Stimulated activated CD4-positive, alpha-beta T cell treated with anti-CD3 and anti-CD28 coated beads, Interleukin-1b, Interleukin-23, amount 100 ng/mL, for 4 hours (primary cell): ENCODE data around the gene UGT1A8.

Source experiments
- DNase-seq, 2 donors: peaks; one replicate each; pipeline ENCODE4 v3.0.0-alpha.2; 2020; ENCODE audit warnings: low read depth in 2 of 2

Gene UGT1A8

DNA sequence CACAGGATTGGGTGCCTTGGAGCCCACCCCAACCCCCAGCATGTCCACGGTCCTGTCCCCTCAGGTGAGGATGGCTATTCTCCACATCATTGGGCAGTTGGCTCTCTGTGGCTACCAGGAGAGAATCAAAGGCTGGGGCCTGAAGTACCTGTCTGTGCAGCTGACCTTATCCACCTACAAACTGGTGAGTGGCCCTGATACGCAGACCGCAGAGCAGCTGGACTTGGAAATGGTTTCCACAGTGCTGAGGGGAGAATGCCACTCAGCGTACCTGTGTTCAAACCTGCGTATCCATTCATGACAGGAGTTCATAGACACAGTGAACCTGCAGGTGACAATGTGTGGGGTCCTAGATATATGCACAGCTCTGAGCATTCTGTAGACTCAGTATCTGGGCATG lies 182.3 kb downstream of the UGT1A8 start:
- DNase-seq, result no peak

DNA sequence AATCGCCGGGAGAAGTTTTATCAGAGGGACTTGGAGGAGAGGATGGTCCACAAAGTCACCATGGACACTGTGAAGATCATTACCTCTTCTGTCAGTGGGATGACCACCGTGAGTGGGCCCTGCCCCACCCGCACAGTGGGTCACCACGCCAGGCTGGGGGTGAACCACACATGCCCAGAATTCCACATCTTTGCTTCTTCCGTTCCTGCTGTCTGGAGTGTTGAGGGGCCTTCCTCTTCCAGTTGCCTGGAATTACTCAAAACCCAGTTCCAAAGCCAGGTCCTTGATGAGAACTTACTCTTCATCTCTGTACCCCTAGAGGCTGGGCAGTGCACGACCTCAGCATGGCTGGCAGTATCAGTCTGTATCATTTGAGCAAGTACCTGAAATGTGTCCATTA lies 182.8 kb downstream of the UGT1A8 start:
- DNase-seq, result no peak

DNA sequence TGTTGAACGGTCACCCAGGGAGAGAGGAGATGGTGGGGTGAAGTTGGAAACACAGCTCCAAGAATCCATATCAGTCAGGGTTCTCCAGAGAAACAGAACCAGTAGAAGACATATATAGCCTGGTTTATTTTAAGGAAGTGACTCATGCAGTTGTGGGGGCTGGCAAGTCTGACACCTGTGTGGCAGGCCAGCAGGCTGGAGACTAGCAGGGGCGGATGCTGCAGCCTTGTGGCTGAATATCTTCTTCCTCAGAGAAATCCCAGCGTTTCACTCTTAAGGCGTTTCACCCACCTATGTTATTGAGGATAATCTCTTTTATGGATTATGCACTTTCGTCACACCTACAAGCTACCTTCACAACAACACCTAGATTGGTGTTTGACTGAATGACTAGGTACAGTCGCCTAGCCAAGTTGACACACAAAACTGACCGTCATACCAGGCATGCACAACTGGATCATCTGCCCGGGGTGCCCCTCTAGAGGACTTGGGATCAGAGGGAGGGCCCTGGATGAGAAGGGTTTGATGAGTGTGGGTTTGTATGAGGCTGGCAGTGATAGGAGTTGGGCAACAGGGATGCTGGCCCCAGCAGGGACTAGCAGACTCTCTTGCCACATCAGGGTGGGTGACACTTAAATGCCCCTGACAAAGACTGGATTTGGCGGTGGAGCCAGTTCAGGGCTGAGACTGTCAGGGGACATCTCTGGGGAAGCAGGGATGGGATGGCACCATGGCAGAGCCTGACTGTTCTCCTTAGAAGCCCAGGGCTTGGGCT lies 184.1 kb downstream of the UGT1A8 start:
- no peak for DNase-seq

DNA sequence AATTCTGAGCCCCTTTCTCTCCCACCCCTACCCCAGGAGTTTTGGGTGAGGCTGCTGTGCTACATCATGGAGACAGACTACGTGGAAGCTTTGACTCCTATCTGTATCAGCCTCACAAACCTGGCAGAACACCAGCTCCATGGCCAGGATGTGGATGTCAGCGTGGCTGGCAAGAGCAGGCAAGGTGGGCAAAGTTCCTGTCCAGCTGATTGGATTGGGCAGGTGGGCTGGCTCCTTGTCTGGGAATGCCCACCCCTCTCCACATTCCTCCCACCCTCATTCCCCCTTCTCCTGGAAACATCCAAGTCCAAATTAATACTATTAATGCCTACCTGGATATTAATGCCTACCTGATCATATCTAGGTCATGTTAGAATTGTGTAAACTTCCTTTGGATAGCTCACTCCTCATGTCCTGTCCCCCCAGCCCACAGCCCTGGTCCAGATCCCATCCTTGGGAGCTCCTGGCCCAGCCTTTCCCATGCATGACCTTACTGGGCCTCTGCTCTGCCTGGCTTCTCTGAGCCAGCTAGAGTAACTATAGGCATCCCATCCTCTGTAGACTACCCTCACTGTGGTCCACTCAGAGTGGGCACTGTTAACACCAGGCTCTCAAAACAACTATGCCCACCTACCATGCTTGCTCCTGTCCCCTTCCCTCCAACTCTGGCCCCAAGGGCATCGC lies 184.8 kb downstream of the UGT1A8 start:
- no peak for DNase-seq

DNA sequence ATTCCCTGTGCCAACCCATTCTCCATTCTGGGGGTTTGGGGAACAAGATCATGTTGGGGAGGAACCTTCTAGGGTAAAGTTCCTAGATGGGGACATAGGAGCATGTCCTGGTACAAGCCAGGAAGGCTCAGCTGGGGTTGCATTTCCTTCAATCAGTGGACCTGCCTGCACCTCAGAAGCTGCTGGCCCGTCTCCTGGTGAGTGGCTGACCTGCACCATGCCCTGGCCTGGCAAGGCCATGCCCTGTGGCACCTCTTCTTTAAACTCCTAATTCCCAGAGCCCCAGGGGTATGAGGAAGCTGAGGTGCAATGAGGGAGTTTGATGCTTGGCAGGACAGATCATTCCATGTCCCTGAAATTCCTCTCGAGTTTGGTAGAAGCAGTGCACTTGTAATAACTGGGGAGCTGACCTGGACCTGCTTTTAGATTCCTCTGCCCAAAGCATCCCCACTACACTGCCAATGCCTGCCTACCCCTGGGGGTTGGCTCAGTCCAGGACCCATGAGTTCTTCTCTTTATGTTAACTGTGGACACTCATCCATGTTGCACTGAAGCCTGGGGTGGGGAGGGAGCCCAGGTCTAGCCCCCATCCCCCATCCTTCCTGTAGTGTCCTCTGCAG lies 186.0 kb downstream of the UGT1A8 start:
- no peak for DNase-seq

DNA sequence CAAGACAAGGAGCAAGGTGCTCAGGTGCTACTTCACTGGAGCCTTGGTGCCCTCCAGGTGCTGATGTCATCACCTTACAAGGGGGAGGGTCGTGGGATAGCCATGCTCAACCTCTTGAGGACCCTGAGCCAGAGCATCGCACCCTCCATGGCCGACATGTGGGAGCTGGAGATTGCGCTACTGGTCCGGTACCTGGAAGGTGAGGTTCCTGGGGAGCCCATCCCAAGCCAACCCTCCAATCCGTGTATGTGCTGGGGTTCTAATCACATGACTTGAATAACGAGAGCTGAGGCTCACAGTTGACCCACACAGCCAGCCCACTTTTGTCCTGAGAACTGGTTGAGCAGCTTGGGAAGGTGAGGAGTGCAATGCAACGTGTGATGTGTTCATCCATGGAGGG lies 186.6 kb downstream of the UGT1A8 start:
- DNase-seq, result no peak

DNA sequence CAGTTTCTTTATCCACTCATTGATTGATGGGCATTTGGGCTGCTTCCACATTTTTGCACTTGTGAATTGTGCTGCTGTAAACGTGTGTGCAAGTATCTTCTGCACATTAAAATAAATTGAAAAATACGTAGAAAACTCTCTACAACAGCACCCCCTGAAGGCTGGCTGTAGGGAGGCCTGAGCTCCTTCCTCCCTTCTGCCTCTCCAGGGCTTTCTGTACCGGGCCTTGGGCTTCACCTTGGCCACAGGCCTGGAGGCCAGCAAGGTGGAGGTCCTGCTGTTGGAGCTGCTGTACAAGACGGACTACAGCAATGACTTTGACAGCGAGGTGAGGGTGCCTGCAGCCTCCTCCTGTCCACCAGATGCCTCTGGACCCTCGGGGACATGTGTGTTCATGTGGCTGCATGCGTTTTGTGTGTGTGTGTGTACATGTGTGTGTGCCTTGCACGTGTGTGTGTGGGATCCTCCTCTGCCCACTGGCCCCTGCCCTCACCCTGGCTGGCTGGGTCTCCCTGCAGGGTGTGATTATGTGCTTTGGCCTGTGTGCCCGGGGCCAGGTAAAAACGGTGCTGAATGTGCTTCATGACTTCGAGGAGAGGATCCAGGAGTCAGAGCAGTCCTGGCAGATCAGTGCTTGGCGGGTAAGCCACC lies 189.9 kb downstream of the UGT1A8 start:
- no peak for DNase-seq

DNA sequence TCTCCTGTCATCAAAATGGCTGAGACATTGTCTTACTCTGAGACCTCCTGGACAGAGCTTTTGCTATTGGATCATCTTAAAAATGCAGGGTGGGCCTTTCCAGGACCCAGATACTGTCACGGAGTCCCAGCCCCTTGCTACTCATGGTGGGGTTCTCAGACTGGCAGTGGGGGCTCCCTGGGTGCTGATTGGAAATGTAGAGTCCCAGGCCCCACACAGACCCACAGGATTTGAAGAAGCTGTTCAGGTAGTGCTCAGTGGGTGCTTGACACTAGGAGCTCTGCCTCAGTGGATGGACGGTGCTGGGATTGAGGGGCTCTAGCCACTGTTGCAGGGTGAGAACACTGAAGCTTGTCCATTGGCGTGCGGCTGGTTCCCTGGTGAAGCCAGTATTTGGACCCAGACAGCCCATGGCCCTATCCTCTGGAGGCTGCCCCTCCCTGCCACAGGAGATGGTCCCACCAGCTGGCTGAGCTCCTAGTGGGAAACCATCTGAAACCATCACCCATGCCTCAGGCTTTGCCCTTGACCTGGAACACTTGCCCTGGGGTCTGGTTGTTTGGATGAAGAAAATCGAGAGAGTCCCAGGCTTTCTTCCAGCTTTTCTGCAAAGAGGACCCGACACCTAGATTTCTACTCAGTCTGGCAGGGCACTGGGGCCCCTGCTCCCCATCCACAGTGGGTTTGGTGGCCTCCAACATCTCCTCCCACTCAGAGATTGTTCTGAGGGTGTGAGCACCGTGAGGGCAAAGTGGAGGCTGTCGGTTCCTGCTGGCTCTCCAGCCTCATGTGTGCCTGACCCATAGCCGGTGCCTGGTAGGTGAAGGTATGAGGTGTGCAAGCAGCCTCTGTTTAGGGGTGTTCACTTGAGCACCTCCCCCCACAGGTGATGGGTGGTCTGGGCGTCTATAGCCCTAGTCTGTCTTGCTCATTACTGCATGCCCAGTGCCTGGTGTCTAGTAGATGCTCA lies 190.8 kb downstream of the UGT1A8 start:
- DNase-seq, result no peak

DNA sequence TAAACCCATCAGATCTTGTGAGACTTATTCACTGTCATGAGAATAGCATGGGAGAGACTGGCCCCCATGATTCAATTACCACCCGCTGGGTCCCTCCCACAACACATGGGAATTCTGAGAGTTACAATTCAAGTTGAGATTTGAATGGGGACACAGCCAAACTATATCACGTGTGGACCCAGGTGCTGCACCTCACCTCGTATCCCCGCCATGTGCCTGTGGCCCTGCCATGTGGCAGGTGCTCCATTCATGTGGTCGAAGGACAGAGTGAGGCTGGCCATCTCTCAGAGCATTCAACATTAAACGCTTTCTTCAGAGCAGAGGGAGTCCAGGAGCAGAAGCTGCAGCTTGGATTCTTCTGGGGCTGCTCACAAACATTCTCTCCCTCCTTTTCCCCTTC lies 193.0 kb downstream of the UGT1A8 start:
- DNase-seq, result no peak

DNA sequence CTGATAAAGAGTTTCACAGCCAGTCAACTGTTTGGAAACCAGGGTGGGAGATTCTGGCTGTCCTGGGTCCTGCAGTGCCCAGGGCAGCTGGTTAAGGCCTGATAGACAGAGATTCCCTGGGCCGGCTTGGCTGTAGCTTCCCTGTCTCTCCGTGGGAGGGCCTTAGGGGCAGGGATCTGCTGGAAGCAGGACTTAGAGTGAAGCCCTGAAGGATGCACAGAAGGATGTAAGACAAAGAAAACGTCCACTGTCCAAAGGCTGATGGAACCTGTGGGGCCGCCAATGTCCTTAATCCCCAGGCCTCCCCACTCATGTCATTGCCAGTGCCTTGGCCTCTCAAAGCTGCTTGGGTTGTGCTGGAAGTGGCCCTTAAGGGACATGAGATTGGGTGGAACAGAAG lies 193.7 kb downstream of the UGT1A8 start:
- DNase-seq, result no peak

DNA sequence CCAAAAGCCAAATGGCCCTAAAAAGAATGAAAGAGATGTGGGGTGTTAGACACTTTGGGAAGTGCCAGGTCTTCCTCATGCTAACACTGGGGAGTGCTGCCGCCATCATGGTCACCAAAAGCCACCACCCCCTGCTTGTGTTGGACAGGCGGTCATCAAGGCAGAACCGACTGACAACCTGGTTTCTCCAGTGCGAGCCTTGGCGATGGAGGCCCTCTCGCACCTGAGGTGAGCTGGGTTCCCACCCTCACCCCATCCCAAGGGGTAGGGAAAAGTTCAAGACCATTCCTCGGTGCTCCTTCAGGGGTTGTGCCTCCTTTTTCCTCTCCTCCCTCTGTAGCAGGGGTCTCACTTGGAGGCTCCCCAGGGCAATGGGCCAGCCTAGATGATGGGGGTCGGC lies 194.3 kb downstream of the UGT1A8 start:
- no peak for DNase-seq

DNA sequence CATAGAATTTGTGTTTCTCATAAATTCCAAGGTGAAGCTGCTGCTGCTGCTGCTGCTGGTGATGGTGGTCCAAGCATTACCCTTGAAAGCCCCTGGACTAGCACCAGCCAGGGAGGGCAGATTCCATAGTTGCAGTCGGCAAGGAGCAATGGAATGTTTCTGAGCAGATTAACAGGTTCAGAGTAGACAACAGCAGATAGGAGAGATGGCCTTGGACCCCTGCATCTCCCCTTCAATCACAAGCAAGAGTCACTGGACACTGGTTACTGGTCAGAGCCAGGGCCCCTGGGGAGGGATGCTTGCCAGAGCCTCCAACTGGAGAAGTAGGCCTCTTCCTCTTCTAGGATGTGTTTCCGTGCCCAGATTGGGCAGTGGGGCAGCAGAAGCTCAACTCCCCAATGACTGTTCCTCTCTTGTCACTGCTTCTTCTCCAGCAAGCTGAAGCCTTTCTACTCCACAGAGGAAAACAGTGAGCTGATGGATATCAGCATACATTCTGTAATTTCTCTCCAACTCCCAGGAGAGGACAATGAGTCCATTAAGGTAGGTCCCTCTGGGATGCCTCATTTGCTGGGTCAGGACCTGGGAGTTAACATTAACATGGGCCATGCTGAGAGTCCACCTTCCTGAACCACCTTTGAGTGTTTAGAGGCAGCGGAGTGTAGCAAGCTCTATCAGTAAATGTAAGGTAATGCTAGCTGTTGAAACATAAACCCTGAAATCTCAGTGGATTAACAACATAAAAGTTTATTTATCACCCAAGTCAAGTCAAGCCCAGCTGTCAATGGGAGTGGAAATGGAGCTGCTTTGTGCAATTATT lies 196.0 kb downstream of the UGT1A8 start:
- no peak for DNase-seq

DNA sequence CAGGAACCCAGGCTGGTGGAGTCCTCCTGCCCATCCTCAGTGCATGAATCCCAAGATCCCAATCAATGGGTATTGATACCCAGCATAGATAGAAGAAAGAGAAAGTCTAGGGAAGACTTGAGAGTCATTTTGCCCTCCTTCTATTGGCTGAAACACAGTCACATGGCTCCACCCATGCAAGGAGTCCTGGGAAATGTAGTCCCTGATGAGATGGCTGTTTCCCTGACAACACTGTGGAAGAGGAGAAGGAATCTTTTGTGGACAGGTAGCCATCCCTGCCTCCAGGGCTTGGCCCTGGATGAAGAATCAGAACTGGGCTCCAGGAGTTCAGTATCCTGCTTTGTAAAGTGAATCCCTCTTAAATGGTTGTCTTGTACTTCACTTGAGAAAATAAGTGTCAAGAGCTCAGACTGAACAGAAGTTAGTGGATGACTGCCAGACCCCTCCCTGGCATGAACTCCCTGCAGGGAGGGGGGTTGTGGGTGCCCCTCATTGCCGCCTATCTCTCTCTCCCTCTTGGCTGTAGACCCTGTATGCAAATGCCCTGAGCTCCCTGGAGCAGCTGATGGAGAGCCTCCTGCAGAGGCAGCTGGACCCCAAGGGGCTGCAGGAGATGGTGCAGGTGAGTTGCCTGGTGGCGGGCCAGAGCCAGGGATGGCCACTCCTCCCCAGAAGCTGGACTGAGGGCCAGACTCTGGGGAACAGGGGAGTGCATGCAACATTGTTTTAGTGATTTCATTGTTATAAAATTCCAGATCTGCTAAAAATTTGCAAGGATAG lies 196.8 kb downstream of the UGT1A8 start:
- DNase-seq, result no peak

DNA sequence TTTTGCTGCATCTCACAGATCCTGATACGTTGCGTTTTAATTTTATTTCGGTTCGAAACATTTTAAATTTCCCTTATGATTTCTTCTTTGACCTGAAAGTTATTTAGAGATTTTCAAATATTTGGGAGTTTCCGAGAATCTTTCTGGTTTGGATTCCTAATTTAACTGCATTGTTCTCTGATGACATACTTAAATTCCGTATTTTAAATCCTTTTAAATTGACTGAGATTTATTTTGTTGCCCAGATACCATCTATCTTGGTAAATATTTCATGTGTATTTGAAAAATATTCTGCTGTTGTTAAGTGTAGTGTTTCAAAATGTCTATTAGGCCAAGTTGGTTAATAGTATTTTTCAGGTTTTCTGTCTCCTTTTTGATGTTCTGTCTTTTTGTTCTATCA lies 198.4 kb downstream of the UGT1A8 start:
- no peak for DNase-seq

DNA sequence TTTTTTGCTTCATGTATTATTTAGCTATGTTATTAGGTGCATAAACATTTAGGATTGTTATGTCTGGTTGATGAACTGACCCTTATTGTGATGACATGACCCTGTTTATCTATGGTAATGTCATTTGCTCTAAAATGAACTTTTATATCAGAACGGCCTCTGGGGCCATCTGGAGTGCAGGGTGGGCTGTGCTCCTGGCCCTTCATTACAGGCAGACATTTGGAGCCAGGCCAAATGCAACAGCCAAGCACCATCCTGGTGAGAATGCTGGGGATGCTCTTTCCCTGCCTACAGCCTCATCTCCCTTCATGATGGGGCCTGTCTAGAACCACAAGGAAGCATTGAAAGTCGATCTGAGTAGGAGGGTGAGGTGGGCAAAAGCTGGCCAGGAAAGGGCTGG lies 198.9 kb downstream of the UGT1A8 start:
- no peak for DNase-seq

DNA sequence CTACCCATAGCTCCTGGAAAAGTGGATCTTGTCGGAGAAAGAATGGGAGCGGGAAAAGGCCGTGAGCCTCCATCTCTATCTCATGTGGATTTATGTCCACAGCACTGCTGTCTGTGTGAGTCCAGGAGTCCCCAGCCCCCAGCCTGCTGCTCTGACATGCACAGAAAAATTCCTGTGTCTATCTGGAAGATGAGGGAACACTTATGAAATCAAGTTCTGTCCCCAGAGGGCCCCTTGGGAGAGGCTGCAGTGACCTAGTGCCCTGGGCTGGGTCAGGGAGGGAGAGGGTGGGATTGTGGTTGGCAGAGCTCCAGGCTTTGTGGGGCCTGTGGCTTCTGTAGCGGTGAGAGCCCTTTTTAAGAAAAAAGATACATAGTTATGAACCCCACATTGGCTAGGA lies 199.3 kb downstream of the UGT1A8 start:
- DNase-seq, result no peak

DNA sequence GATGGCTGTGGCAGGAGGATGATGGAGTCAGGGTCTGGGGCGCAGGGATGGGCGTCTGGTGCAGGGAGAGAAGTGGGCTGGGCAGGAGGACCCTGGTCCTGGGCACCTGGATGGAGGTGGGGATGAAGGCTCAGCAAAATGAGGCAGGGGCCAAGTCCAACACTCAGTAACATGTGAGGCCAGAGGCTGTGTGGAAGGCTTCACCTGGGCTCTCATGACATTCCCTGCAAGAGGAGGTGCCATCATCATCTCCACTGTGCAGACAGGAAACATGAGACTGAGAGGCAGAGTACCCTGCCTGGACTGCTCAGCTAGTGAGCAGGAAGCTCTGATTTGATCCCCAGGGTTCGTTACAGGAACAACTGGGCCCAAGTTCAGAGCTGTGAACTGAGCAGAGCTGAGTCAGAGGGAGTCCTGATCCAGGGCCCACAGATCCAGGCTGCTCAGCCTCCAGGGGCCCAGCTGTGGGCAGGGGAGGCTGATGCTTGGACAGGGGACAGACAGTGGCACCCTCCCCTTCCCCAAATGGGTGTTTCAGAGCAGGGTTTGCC lies 200.0 kb downstream of the UGT1A8 start:
- DNase-seq, result no peak

DNA sequence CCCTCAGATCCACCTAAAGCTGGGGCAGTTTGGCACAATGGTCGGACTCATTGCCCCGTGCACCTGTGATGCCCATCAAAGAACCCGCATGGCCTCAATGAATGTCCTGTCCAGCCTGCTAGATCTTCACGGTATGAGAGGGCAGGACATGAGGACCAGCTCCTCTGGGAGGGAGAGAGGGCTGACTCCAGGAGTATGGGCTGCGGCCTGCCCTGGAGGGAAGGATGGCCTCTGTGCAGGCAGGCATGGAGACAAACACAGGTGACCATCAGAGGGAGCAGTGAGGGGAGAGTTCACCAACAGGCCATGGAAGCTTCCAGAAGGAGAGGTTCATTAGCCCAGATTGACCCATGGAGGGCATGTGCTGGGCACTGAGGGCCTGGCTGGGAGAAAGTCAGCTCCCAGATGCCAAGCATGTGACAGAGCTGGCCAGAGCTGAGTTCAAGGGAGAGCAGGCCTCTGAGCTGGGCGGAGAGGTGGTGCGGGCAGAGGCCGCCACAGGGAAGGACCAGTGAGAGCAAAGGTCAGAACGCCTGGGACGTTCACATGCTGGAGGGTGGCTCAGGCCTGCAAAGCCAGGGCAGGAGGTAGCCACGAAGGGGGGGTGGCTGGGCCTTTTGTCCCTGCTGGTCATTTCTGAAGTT lies 200.7 kb downstream of the UGT1A8 start:
- DNase-seq, result no peak
